Measurements from ENCODE around the gene NHERF1.

GRCh38 chr17:74715144-74715543 lies 33.3 kb upstream of the NHERF1 start:
- TF ChIP-seq CTCF (IDR thresholded peaks at IDR 0.05; ENCODE audit: low read length) = no peak
- no peak for TF ChIP-seq EZH2 (IDR thresholded peaks at IDR 0.05; ENCODE audit: borderline replicate concordance, low read length)

Measured in OCI-LY1 (cell line).